WTC11 (cell line): ENCODE results near the gene AGPAT3. TPM values are rescaled to one million over a fixed set of nuclear protein-coding genes. Genes with fewer than 3 reads are reported as not detected.

ENCODE experiments used
- ATAC-seq: fragments of 200-7000 bp; cut with Tn5 transposase; 2 replicates; pipeline ENCODE4 v1.10.0; 2021; ENCODE audit warnings: mild to moderate bottlenecking, moderate library complexity
- CTCF ChIA-PET: fragments of 300-600 bp; sonication (Branson Sonifier 250); formaldehyde crosslinking; loops from one replicate; lab custom pipeline; 2021; ENCODE audit warnings: antibody characterized with exemption; lab: Charles Lee
- POLR2A ChIA-PET: fragments of 350-600 bp; sonication (Branson Sonifier 250); formaldehyde crosslinking; loops from one replicate; lab custom pipeline; 2021; ENCODE audit warnings: antibody characterized with exemption; lab: Charles Lee
- DNase-seq: peaks from one replicate; pipeline ENCODE4 v3.0.0; 2021; ENCODE audit warnings: low spot score
- H3K27ac Mint-ChIP-seq: 2 replicates; pipeline ENCODE4 v1.8.0; 2021; ENCODE audit warnings: mixed read lengths
- H3K27me3 Mint-ChIP-seq: 2 replicates; pipeline ENCODE4 v1.8.0; 2021; ENCODE audit warnings: low read depth, mild to moderate bottlenecking, moderate library complexity, mixed read lengths
- H3K36me3 Mint-ChIP-seq: 2 replicates; pipeline ENCODE4 v1.8.0; 2021; ENCODE audit warnings: mixed read lengths
- H3K4me1 Mint-ChIP-seq: 2 replicates; pipeline ENCODE4 v1.8.0; 2022; ENCODE audit warnings: mixed read lengths
- H3K4me3 Mint-ChIP-seq: 2 replicates; pipeline ENCODE4 v1.8.0; 2021; ENCODE audit warnings: mild to moderate bottlenecking, moderate library complexity, mixed read lengths
- H3K9me3 Mint-ChIP-seq: 2 replicates; pipeline ENCODE4 v1.8.0; 2021; ENCODE audit warnings: mixed read lengths
- ATF1 ChIP-seq: sonication (generic); formaldehyde crosslinking; IDR thresholded peaks from 2 replicates; pipeline ENCODE4 v1.8.1; 2023; ENCODE audit warnings: mild to moderate bottlenecking, moderate library complexity, missing genetic modification reagents
- CREB1 ChIP-seq: sonication (generic); formaldehyde crosslinking; IDR thresholded peaks from 2 replicates; pipeline ENCODE4 v1.8.0; 2023; ENCODE audit warnings: mild to moderate bottlenecking, missing genetic modification reagents
- JAZF1 ChIP-seq: fragments of 250-450 bp; sonication (Bioruptor Pico); IDR thresholded peaks from 2 replicates; pipeline ENCODE4 v1.9.0; 2021; ENCODE audit warnings: moderate library complexity, mild to moderate bottlenecking, inconsistent platforms
- NFYB ChIP-seq: sonication (generic); formaldehyde crosslinking; conservative IDR thresholded peaks from 2 replicates; pipeline ENCODE4 v1.8.0; 2022; ENCODE audit warnings: low read depth, missing genetic modification reagents
- NR2C2 ChIP-seq: sonication (generic); formaldehyde crosslinking; IDR thresholded peaks from 2 replicates; pipeline ENCODE4 v1.8.0; 2022; ENCODE audit warnings: mild to moderate bottlenecking, missing genetic modification reagents
- TEAD4 ChIP-seq: sonication (generic); formaldehyde crosslinking; IDR thresholded peaks from 2 replicates; pipeline ENCODE4 v1.8.0; 2022; ENCODE audit warnings: mild to moderate bottlenecking, missing genetic modification reagents
- TP53 ChIP-seq: sonication (generic); formaldehyde crosslinking; IDR thresholded peaks from 2 replicates; pipeline ENCODE4 v1.8.1; 2023; ENCODE audit warnings: mild to moderate bottlenecking, missing genetic modification reagents
- total RNA-seq: library from RNA; stranded (reverse); gene quantifications from 3 replicates; pipeline ENCODE4 v1.2.3, GENCODE V29; 2021
- TF ChIP-seq, protein P1 (sequence below): sonication (generic); formaldehyde crosslinking; IDR thresholded peaks from 2 replicates; pipeline ENCODE4 v1.8.0; 2022; ENCODE audit warnings: missing genetic modification reagents
- TF ChIP-seq, protein P2 (sequence below): fragments of 250-450 bp; sonication (Bioruptor Pico); IDR thresholded peaks from 2 replicates; pipeline ENCODE4 v1.9.0; 2021; ENCODE audit warnings: mild to moderate bottlenecking
- TF ChIP-seq, protein P3 (sequence below): sonication (generic); formaldehyde crosslinking; IDR thresholded peaks from 2 replicates; pipeline ENCODE4 v1.8.0; 2022; ENCODE audit warnings: mild to moderate bottlenecking, missing genetic modification reagents
- TF ChIP-seq, protein P4 (sequence below): fragments of 250-450 bp; sonication (Bioruptor Pico); IDR thresholded peaks from 2 replicates; pipeline ENCODE4 v1.9.0; 2021; ENCODE audit warnings: mild to moderate bottlenecking, borderline replicate concordance
- TF ChIP-seq, protein P5 (sequence below): fragments of 250-450 bp; sonication (Bioruptor Pico); conservative IDR thresholded peaks from 2 replicates; pipeline ENCODE4 v1.9.0; 2021; ENCODE audit warnings: mild to moderate bottlenecking
- TF ChIP-seq, protein P6 (sequence below): sonication (generic); formaldehyde crosslinking; IDR thresholded peaks from 2 replicates; pipeline ENCODE4 v1.8.1; 2022; ENCODE audit warnings: low read depth, missing genetic modification reagents, borderline replicate concordance
- TF ChIP-seq, protein P7 (sequence below): sonication (generic); formaldehyde crosslinking; IDR thresholded peaks from 2 replicates; pipeline ENCODE4 v1.8.1; 2022; ENCODE audit warnings: mild to moderate bottlenecking, moderate library complexity, missing genetic modification reagents
- TF ChIP-seq, protein P8 (sequence below): sonication (generic); formaldehyde crosslinking; IDR thresholded peaks from 2 replicates; pipeline ENCODE4 v1.8.1; 2023; ENCODE audit warnings: mild to moderate bottlenecking, missing genetic modification reagents

The AGPAT3 gene
- total RNA-seq, 1 experiment from 2014 or later, result 5.6 TPM

DNA sequence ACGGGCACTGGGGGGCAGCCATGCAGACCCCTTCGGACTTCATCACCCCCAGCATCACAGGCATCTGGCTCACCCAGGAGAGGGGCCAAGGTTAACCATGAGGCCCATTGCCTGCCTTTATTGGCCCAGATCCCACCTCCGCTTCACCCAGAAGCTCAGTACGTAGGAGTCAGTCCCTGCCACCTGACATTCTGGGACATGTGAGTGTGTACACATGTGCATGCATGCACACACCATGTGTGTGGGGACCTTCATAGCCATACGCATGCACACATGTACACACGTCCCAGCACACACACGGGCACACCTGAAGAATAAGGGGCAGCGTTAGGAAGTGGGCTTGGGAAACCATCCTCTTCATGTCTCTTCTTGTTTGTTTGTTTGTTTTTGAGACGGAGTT, 123.0 kb downstream of the AGPAT3 start:
- TF ChIP-seq, protein P1, sequence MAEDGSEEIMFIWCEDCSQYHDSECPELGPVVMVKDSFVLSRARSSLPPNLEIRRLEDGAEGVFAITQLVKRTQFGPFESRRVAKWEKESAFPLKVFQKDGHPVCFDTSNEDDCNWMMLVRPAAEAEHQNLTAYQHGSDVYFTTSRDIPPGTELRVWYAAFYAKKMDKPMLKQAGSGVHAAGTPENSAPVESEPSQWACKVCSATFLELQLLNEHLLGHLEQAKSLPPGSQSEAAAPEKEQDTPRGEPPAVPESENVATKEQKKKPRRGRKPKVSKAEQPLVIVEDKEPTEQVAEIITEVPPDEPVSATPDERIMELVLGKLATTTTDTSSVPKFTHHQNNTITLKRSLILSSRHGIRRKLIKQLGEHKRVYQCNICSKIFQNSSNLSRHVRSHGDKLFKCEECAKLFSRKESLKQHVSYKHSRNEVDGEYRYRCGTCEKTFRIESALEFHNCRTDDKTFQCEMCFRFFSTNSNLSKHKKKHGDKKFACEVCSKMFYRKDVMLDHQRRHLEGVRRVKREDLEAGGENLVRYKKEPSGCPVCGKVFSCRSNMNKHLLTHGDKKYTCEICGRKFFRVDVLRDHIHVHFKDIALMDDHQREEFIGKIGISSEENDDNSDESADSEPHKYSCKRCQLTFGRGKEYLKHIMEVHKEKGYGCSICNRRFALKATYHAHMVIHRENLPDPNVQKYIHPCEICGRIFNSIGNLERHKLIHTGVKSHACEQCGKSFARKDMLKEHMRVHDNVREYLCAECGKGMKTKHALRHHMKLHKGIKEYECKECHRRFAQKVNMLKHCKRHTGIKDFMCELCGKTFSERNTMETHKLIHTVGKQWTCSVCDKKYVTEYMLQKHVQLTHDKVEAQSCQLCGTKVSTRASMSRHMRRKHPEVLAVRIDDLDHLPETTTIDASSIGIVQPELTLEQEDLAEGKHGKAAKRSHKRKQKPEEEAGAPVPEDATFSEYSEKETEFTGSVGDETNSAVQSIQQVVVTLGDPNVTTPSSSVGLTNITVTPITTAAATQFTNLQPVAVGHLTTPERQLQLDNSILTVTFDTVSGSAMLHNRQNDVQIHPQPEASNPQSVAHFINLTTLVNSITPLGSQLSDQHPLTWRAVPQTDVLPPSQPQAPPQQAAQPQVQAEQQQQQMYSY (CRISPR knock-in tag), result no peak
- TF ChIP-seq, protein P2, sequence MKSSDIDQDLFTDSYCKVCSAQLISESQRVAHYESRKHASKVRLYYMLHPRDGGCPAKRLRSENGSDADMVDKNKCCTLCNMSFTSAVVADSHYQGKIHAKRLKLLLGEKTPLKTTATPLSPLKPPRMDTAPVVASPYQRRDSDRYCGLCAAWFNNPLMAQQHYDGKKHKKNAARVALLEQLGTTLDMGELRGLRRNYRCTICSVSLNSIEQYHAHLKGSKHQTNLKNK (CRISPR knock-in tag), result no peak
- Mint-ChIP-seq H3K27ac (no peak overlapping the region), H3K4me1 (peaks cover 14% of the 10 kb centered on the region), H3K4me3 (no peak overlapping the region), H3K27me3 (no peaks in the 10 kb centered on the region; the same call in 1 of the 2 replicates), H3K36me3 (no peaks in the 10 kb centered on the region), H3K9me3 (no peaks in the 10 kb centered on the region)
- ChIA-PET CTCF (interaction anchor here (1.2 kb wide), 1 partner anchor 13 kb away, joined by 4 read pairs; no protein-coding TSS in a partner anchor), POLR2A (interaction anchor here (1.4 kb wide), 1 partner anchor 25 kb away, joined by 3 read pairs; the partner anchor contains the start of gene TRAPPC10)
- DNase-seq (no peak), ATAC-seq (no peak)

DNA sequence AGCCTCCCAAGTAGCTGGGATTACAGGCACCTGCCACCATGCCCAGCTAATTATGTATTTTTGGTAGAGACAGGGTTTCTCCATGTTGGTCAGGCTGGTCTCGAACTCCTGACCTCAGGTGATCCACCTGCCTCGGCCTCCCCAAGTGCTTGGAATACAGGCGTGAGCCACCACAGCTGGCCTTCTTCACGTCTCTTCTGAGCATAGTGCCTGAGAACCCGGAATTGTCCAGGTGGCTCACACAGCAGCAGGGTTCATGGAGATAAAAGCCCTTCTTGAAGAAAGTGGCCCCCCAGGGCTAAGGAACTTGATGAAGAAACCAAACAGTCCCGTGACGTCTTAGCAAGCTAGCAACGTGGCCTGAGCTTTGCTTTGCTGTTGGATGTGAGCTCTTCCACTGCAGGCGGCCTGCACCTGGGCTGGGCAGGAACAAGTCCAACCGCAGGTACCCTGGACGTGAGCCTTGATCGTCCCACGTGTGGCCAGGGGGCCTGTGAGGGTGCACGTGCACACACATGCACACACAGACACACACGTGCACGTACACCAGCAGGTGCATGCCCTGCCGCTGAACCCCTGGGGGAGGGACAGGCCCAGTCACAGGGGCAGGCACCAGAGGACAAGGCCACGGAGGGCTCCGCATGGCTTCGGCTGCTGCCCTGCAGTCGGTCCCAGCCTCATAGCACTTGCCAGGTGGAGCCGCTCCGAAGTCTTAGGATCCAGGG, 123.6 kb downstream of the AGPAT3 start:
- H3K9me3 Mint-ChIP-seq, result no peaks in the 10 kb centered on the region
- no peaks in the 10 kb centered on the region for H3K36me3 Mint-ChIP-seq
- DNase-seq, result no peak
- H3K4me3 Mint-ChIP-seq, result no peak overlapping the region
- ChIA-PET CTCF (interaction anchor here (1.2 kb wide), 1 partner anchor 13 kb away, joined by 4 read pairs; no protein-coding TSS in a partner anchor), POLR2A (interaction anchor here (1.4 kb wide), 1 partner anchor 24 kb away, joined by 3 read pairs; the partner anchor contains the start of gene TRAPPC10)
- H3K27me3 Mint-ChIP-seq, result no peaks in the 10 kb centered on the region; the same call in 1 of the 2 replicates
- H3K27ac Mint-ChIP-seq, result peak overlapping the region; percentile 45; the same call in 1 of the 2 replicates
- H3K4me1 Mint-ChIP-seq, result peaks cover 14% of the 10 kb centered on the region
- ATAC-seq, result no peak
- TF ChIP-seq ATF1 (CRISPR knock-in tag) (no peak), TP53 (CRISPR knock-in tag) (no peak), NR2C2 (CRISPR knock-in tag) (no peak), CREB1 (no peak), NFYB (no peak), TEAD4 (CRISPR knock-in tag) (no peak), JAZF1 (CRISPR knock-in tag) (no peak)
- TF ChIP-seq, protein P3, sequence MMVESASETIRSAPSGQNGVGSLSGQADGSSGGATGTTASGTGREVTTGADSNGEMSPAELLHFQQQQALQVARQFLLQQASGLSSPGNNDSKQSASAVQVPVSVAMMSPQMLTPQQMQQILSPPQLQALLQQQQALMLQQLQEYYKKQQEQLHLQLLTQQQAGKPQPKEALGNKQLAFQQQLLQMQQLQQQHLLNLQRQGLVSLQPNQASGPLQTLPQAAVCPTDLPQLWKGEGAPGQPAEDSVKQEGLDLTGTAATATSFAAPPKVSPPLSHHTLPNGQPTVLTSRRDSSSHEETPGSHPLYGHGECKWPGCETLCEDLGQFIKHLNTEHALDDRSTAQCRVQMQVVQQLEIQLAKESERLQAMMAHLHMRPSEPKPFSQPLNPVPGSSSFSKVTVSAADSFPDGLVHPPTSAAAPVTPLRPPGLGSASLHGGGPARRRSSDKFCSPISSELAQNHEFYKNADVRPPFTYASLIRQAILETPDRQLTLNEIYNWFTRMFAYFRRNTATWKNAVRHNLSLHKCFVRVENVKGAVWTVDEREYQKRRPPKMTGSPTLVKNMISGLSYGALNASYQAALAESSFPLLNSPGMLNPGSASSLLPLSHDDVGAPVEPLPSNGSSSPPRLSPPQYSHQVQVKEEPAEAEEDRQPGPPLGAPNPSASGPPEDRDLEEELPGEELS (CRISPR knock-in tag), result no peak
- TF ChIP-seq, protein P4, sequence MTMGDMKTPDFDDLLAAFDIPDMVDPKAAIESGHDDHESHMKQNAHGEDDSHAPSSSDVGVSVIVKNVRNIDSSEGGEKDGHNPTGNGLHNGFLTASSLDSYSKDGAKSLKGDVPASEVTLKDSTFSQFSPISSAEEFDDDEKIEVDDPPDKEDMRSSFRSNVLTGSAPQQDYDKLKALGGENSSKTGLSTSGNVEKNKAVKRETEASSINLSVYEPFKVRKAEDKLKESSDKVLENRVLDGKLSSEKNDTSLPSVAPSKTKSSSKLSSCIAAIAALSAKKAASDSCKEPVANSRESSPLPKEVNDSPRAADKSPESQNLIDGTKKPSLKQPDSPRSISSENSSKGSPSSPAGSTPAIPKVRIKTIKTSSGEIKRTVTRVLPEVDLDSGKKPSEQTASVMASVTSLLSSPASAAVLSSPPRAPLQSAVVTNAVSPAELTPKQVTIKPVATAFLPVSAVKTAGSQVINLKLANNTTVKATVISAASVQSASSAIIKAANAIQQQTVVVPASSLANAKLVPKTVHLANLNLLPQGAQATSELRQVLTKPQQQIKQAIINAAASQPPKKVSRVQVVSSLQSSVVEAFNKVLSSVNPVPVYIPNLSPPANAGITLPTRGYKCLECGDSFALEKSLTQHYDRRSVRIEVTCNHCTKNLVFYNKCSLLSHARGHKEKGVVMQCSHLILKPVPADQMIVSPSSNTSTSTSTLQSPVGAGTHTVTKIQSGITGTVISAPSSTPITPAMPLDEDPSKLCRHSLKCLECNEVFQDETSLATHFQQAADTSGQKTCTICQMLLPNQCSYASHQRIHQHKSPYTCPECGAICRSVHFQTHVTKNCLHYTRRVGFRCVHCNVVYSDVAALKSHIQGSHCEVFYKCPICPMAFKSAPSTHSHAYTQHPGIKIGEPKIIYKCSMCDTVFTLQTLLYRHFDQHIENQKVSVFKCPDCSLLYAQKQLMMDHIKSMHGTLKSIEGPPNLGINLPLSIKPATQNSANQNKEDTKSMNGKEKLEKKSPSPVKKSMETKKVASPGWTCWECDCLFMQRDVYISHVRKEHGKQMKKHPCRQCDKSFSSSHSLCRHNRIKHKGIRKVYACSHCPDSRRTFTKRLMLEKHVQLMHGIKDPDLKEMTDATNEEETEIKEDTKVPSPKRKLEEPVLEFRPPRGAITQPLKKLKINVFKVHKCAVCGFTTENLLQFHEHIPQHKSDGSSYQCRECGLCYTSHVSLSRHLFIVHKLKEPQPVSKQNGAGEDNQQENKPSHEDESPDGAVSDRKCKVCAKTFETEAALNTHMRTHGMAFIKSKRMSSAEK (CRISPR knock-in tag), result no peak
- TF ChIP-seq, protein P5, sequence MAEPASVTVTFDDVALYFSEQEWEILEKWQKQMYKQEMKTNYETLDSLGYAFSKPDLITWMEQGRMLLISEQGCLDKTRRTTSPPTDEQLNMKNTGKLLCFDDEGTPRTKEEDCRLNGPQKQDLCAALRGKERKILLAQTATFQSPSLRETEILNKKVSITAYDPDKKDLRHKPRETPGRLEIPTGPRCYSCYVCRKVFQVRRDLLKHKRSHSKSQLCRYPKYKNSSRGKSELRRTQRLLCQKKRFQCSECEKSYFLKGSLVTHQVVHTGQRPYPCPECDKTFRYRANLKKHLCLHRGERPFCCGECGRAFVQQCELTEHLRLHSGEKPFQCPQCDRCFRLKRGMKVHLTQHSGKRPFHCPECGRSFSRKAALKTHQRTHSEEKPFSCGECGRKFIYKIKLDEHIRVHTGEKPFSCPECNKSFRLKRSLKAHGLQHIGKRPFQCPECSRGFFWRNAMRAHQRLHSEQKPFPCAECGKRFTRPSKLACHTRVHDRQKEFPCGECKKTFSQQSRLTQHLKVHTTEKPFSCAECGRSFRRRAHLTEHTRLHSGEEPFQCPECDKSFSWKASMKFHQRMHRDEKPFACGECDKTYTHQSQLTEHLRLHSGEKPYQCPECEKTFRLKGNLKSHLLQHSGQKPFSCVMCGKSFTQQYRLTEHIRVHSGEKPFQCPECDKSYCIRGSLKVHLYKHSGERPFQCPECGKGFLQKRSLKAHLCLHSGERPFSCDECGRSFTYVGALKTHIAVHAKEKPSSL (CRISPR knock-in tag), result no peak
- TF ChIP-seq, protein P6, sequence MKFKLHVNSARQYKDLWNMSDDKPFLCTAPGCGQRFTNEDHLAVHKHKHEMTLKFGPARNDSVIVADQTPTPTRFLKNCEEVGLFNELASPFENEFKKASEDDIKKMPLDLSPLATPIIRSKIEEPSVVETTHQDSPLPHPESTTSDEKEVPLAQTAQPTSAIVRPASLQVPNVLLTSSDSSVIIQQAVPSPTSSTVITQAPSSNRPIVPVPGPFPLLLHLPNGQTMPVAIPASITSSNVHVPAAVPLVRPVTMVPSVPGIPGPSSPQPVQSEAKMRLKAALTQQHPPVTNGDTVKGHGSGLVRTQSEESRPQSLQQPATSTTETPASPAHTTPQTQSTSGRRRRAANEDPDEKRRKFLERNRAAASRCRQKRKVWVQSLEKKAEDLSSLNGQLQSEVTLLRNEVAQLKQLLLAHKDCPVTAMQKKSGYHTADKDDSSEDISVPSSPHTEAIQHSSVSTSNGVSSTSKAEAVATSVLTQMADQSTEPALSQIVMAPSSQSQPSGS (CRISPR knock-in tag), result no peak
- TF ChIP-seq, protein P7, sequence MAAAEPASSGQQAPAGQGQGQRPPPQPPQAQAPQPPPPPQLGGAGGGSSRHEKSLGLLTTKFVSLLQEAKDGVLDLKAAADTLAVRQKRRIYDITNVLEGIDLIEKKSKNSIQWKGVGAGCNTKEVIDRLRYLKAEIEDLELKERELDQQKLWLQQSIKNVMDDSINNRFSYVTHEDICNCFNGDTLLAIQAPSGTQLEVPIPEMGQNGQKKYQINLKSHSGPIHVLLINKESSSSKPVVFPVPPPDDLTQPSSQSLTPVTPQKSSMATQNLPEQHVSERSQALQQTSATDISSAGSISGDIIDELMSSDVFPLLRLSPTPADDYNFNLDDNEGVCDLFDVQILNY (CRISPR knock-in tag), result no peak
- TF ChIP-seq, protein P8, sequence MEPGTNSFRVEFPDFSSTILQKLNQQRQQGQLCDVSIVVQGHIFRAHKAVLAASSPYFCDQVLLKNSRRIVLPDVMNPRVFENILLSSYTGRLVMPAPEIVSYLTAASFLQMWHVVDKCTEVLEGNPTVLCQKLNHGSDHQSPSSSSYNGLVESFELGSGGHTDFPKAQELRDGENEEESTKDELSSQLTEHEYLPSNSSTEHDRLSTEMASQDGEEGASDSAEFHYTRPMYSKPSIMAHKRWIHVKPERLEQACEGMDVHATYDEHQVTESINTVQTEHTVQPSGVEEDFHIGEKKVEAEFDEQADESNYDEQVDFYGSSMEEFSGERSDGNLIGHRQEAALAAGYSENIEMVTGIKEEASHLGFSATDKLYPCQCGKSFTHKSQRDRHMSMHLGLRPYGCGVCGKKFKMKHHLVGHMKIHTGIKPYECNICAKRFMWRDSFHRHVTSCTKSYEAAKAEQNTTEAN (CRISPR knock-in tag), result no peak
